Cardiac muscle cell (in vitro differentiated cells and primary cell): ENCODE data around the gene OR2A12. TPM values are rescaled to one million over a fixed set of nuclear protein-coding genes. Genes with fewer than 3 reads are reported as not detected.
"Not testable (repeated sequence)": the region's sequence is repeated elsewhere in the genome, so short reads cannot be mapped to it uniquely, and the experiment has no call there.

ENCODE experiments used
- DNase-seq, 2 donors: peaks; one replicate each; pipeline versions ENCODE4 v3.0.0 to v3.0.0-alpha.2; 2010 to 2017; ENCODE audit warnings: low read depth in 1 of 2, low spot score in 1 of 2
- H3K27ac ChIP-seq: fragments of 200-600 bp; sonication (generic); 2 replicates; pipeline ENCODE4 v1.5.1; 2016
- H3K27me3 ChIP-seq: fragments of 200-600 bp; sonication (generic); 2 replicates; pipeline ENCODE4 v1.6.0; 2016; ENCODE audit warnings: control low read depth
- H3K36me3 ChIP-seq: fragments of 200-600 bp; sonication (generic); 2 replicates; pipeline ENCODE4 v1.5.1; 2016; ENCODE audit warnings: control low read depth
- H3K4me1 ChIP-seq: fragments of 200-600 bp; sonication (generic); 2 replicates; pipeline ENCODE4 v1.8.1; 2017; ENCODE audit warnings: low read depth, mild to moderate bottlenecking, mixed run types
- H3K4me3 ChIP-seq: fragments of 200-600 bp; sonication (generic); 2 replicates; pipeline ENCODE4 v1.5.1; 2016; ENCODE audit warnings: mild to moderate bottlenecking
- H3K9me3 ChIP-seq: fragments of 200-600 bp; sonication (generic); 2 replicates; pipeline ENCODE4 v1.5.1; 2017; ENCODE audit warnings: low read depth, mild to moderate bottlenecking, control low read depth
- polyA plus RNA-seq: library from polyadenylated mRNA; unstranded; fragments of >200 nt; fragmentation: Nextera tagmentation; extraction: Ambion mirVana; gene quantifications from 2 replicates; pipeline ENCODE4 v1.2.1, GENCODE V29; 2016
- total RNA-seq: library from RNA; depleted of rRNA; stranded (reverse); fragments of >200 nt; gene quantifications from 2 replicates; pipeline ENCODE4 v1.2.3, GENCODE V29; 2016
- TF ChIP-seq, protein P1 (sequence below): IDR thresholded peaks from 2 replicates; pipeline ENCODE4 v1.5.1; 2012; ENCODE audit warnings: low read depth, mild to moderate bottlenecking, low read length

OR2A12 gene
- total and polyA plus RNA-seq, 2 experiments from 2014 or later: not detected

DNA sequence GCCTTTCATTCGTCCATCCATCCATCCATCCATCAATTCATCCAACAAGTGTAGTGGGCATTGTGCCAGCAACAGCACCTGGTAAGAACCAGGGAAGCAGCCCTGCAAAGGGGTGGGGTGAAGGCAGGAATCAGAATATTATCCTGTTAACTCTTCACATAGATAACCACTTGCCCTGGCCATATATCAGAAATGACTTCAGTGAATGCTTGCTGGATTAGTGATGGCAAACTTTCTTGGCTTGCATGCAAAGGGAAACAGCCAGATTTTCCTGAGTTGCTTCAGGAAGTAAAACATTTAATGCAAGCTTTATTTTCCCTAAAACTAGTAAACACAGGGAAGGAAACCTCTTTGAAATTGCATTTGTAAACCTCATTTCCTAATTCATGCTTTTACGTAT lies 36.6 kb upstream of the OR2A12 start:
- TF ChIP-seq, protein P1, sequence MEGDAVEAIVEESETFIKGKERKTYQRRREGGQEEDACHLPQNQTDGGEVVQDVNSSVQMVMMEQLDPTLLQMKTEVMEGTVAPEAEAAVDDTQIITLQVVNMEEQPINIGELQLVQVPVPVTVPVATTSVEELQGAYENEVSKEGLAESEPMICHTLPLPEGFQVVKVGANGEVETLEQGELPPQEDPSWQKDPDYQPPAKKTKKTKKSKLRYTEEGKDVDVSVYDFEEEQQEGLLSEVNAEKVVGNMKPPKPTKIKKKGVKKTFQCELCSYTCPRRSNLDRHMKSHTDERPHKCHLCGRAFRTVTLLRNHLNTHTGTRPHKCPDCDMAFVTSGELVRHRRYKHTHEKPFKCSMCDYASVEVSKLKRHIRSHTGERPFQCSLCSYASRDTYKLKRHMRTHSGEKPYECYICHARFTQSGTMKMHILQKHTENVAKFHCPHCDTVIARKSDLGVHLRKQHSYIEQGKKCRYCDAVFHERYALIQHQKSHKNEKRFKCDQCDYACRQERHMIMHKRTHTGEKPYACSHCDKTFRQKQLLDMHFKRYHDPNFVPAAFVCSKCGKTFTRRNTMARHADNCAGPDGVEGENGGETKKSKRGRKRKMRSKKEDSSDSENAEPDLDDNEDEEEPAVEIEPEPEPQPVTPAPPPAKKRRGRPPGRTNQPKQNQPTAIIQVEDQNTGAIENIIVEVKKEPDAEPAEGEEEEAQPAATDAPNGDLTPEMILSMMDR: no peak
- Histone ChIP-seq H3K36me3 (no peaks in the 10 kb centered on the region), H3K9me3 (no peaks in the 10 kb centered on the region), H3K4me3 (no peak overlapping the region), H3K27me3 (no peaks in the 10 kb centered on the region), H3K27ac (no peak overlapping the region), H3K4me1 (no peaks in the 10 kb centered on the region)
- DNase-seq: no peak

DNA sequence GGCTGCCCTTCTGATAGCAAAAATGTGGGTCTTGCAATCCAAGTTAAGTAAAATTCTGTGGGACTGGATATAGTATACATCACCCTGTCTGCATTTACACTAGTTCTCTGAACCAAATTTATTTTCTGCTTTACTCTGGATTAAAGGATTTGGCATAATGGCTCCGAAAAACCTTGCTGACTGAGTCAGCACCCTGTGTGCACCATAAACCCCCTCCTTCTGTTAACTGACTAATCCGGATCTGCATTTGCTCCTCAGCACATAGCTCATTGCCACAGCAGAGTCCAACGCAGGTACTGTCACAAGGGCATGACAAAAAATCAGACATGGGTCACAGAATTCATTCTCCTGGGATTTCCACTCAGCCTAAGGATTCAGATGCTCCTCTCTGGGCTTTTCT lies 36.0 kb upstream of the OR2A12 start:
- TF ChIP-seq, protein P1: no peak
- no peak for DNase-seq
- Histone ChIP-seq H3K27ac (no peak overlapping the region), H3K4me1 (no peaks in the 10 kb centered on the region), H3K9me3 (no peaks in the 10 kb centered on the region), H3K27me3 (no peaks in the 10 kb centered on the region), H3K4me3 (no peak overlapping the region), H3K36me3 (no peaks in the 10 kb centered on the region)

DNA sequence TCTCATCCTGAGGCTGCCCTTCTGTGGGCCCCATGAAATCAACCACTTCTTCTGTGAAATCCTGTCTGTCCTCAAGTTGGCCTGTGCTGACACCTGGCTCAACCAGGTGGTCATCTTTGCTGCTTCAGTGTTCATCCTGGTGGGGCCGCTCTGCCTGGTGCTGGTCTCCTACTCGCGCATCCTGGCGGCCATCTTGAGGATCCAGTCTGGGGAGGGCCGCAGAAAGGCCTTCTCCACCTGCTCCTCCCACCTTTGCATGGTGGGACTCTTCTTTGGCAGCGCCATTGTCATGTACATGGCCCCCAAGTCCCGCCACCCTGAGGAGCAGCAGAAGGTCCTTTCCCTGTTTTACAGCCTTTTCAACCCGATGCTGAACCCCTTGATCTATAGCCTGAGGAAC lies 35.2 kb upstream of the OR2A12 start:
- not testable (repeated sequence) for H3K9me3 ChIP-seq, DNase-seq, H3K36me3 ChIP-seq, H3K4me3 ChIP-seq, H3K27ac ChIP-seq, H3K27me3 ChIP-seq, H3K4me1 ChIP-seq

DNA sequence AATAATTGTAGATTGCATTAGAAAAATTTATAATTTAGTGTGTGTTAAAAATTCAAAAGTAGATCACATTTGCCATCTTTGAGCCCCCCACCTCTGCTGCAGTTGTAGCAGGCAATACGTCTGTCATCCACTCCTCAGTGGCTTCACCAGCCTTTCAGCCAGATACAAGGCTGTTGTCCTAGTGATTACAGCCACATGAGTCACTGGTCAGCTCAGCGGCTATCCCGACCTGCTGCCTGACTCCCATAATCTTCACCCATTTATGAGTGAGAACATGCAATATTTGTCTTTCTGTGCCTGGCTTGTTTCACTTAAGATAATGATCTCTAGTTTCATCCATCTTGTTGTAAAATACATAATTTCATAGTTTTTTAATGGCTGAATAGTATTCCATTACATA lies 28.1 kb upstream of the OR2A12 start:
- H3K36me3 ChIP-seq: no peaks in the 10 kb centered on the region
- TF ChIP-seq, protein P1: no peak
- no peaks in the 10 kb centered on the region for H3K4me1 ChIP-seq
- H3K27ac ChIP-seq: no peak overlapping the region
- DNase-seq: peak in 1 of 2 donors; percentile 50
- H3K9me3 ChIP-seq: no peaks in the 10 kb centered on the region
- no peak overlapping the region for H3K4me3 ChIP-seq
- H3K27me3 ChIP-seq: no peaks in the 10 kb centered on the region

DNA sequence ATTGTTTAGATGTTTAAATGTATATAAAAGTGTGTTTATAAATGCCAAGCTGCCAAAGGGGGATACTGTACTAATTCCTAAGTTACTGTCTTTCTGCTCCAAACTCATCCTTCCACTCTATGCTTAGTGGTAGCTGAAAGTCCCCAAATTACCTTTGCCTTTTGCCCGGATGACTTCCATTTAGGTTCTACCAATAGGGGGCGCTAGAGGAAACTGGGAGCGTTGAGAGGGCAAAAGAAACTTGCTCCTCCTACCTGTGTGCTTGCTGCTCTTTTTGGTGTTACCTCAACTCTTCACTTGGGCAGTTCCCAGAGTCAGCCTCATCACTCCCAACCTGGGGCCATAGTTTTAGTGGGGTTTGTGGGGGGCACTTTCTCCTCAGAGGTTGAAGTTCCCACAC lies 22.4 kb upstream of the OR2A12 start:
- Histone ChIP-seq H3K9me3 (no peaks in the 10 kb centered on the region), H3K36me3 (no peaks in the 10 kb centered on the region), H3K27me3 (no peaks in the 10 kb centered on the region), H3K4me1 (no peaks in the 10 kb centered on the region), H3K27ac (no peak overlapping the region), H3K4me3 (no peak overlapping the region)
- no peak for DNase-seq
- TF ChIP-seq, protein P1: no peak

DNA sequence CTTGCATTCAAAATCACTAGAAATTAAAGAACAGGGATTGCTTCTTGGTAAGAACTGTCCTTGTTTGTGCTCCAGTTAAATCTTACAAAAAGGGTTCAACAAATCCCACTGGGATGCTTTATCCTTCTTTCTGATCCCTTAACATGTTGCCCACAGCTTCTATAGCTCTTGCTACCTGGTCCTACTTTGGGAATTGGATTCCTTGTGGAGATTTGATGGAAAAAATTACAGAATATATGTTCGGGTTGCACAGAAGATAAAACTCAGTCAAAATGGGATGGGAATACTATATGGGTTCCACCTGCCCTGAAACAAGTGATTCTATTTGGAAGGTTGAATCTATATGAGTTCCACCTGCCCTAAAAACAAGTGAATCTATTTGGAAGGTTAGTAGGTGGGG lies 16.6 kb upstream of the OR2A12 start, which contains the start of gene OR2A25:
Gene OR2A25 (plus strand): TSS at position 301 of the 400 bp plus-strand sequence. CDS start 4,409 bp downstream, outside the sequence.
- no peak for DNase-seq
- H3K9me3 ChIP-seq: no peaks in the 10 kb centered on the region
- no peak within 1 kb of the TSS for H3K27ac ChIP-seq

More for the DNA sequence above, 16.6 kb upstream of the OR2A12 start, which contains the start of gene OR2A25:
- TF ChIP-seq, protein P1: no peak
- no peaks in the 10 kb centered on the region for H3K4me1 ChIP-seq
- H3K27me3 ChIP-seq: no peaks in the 10 kb centered on the region
- no peak within 1 kb of the TSS for H3K4me3 ChIP-seq
- no peaks in the 10 kb centered on the region for H3K36me3 ChIP-seq
